ENCODE results near the gene PCNX3. TPM values are rescaled to one million over a fixed set of nuclear protein-coding genes. Genes with fewer than 3 reads are reported as not detected.

The PCNX3 gene
- total and polyA plus RNA-seq, 2 of the 13 experiments (the other 11 are each of a cell fraction or from before 2014, with no cell fraction given), result 16.2 to 23.0 TPM

GRCh38 chr11:65574811-65575567, 40.6 kb upstream of the PCNX3 start (continued):
- TF ChIP-seq ZNF597 (CRISPR knock-in tag; IDR thresholded peaks at IDR 0.05) (no peak), BCL3 (CRISPR knock-in tag; IDR thresholded peaks at IDR 0.05) (no peak), POLR2G (IDR thresholded peaks at IDR 0.05; ENCODE audit: low read depth, low read length) (peak; percentile 29), GZF1 (CRISPR knock-in tag; IDR thresholded peaks at IDR 0.05) (no peak), IKZF4 (CRISPR knock-in tag; IDR thresholded peaks at IDR 0.05; ENCODE audit: borderline replicate concordance, low read depth, not compliant biosample characterization) (no peak), ZNF570 (CRISPR knock-in tag; IDR thresholded peaks at IDR 0.05; ENCODE audit: borderline replicate concordance) (no peak), ZNF160 (CRISPR knock-in tag; IDR thresholded peaks at IDR 0.05) (no peak), ZFP1 (CRISPR knock-in tag; IDR thresholded peaks at IDR 0.05) (no peak), ZBTB1 (CRISPR knock-in tag; IDR thresholded peaks at IDR 0.05; ENCODE audit: borderline replicate concordance) (no peak), BHLHE40 (IDR thresholded peaks at IDR 0.05; ENCODE audit: low read length) (no peak), STAT6 (CRISPR knock-in tag; IDR thresholded peaks at IDR 0.05; ENCODE audit: borderline replicate concordance) (no peak), PHF21A (CRISPR knock-in tag; IDR thresholded peaks at IDR 0.05) (0 out of 2 replicates have a peak, but pooled peaks have one; percentile 10), DRAP1 (CRISPR knock-in tag; IDR thresholded peaks at IDR 0.05) (0 out of 2 replicates have a peak, but pooled peaks have one; percentile 12), ZMYM2 (CRISPR knock-in tag; IDR thresholded peaks at IDR 0.05) (peak; percentile 49; the same call in 1 of the 2 replicates), ZMYM3 (CRISPR knock-in tag; IDR thresholded peaks at IDR 0.05) (no peak), ISX (CRISPR knock-in tag; conservative IDR thresholded peaks at IDR 0.05) (no peak), HOXD1 (CRISPR knock-in tag; IDR thresholded peaks at IDR 0.05) (no peak), MBNL3 (CRISPR knock-in tag; conservative IDR thresholded peaks at IDR 0.05) (no peak), ZNF546 (CRISPR knock-in tag; conservative IDR thresholded peaks at IDR 0.05) (no peak), TBP (CRISPR knock-in tag; IDR thresholded peaks at IDR 0.05) (no peak), ZC3H13 (CRISPR knock-in tag; IDR thresholded peaks at IDR 0.05) (no peak), SUZ12 (IDR thresholded peaks at IDR 0.05; ENCODE audit: low read depth, low read length) (no peak), MEF2D (CRISPR knock-in tag; IDR thresholded peaks at IDR 0.05) (no peak)
